Adrenal gland (tissue), 12 donors: ENCODE measurements around the gene POLR3B. TPM values are rescaled to one million over a fixed set of nuclear protein-coding genes. Genes with fewer than 3 reads are reported as not detected.

Experiments
- DNase-seq, 7 donors: peaks; one replicate each; pipeline ENCODE4 v3.0.0-alpha.2; 2019 to 2020
- H3K27ac ChIP-seq, 5 donors: fragments of 200-600 bp; sonication (generic) in 4 of 5; 1 replicate in 3 of 5; 2 replicates in 2 of 5; pipeline versions ENCODE4 v1.5.1 to v1.8.0; 2016 to 2020; ENCODE audit warnings: mild to moderate bottlenecking in 1 of 5
- H3K27me3 ChIP-seq: fragments of 200-600 bp; 2 replicates; pipeline ENCODE4 v1.8.0; 2021
- H3K36me3 ChIP-seq, 2 donors: fragments of 200-600 bp; replicated peaks in 1 of 2; 1 replicate in 1 of 2; 2 replicates in 1 of 2; pipeline versions ENCODE4 v1.5.1 to v1.8.0; 2018 to 2022
- H3K4me1 ChIP-seq, 2 donors: fragments of 200-600 bp; replicated peaks in 1 of 2; 1 replicate in 1 of 2; 2 replicates in 1 of 2; pipeline versions ENCODE4 v1.5.1 to v1.8.0; 2018 to 2021
- H3K4me3 ChIP-seq, 4 donors: fragments of 200-600 bp; sonication (generic) in 3 of 4; one replicate each; pipeline ENCODE4 v1.5.1; 2016 to 2018
- H3K9me3 ChIP-seq, 3 donors: fragments of 200-600 bp; sonication (generic) in 1 of 3; replicated peaks in 1 of 3; 1 replicate in 2 of 3; 2 replicates in 1 of 3; pipeline versions ENCODE4 v1.5.1 to v1.8.0; 2016 to 2021
- POLR2A ChIP-seq, 2 donors: fragments of 450-650 bp; IDR thresholded peaks; one replicate each; pipeline ENCODE4 v1.6.1; 2017; ENCODE audit warnings: antibody characterized with exemption in 2 of 2, mild to moderate bottlenecking in 2 of 2, moderate library complexity in 1 of 2
- WGBS, 4 donors: extraction: QIAGEN DNeasy Blood & Tissue Kit in 2 of 4; methylation state at CpG; one replicate each; pipeline versions ENCODE4 v1.1.5 to v1.1.7; 2013 to 2017; 5-methylcytosine and 5-hydroxymethylcytosine counted together
- intact Hi-C, 2 donors: fragments of 100-400 bp; cut with DNase I; formaldehyde crosslinking; loops; one replicate each; pipeline versions ENCODE4 v1.14.1 to v1.15.0; 2022 to 2023
- polyA plus RNA-seq, 3 donors: library from polyadenylated mRNA; stranded (reverse); fragments of 200-250 nt in 2 of 3; fragments of 350-450 nt in 1 of 3; fragmentation: Illumina TruSeq in 1 of 3; extraction: RNeasy Lipid Tissue Mini Kit (QIAGEN cat#74804) in 1 of 3; gene quantifications; one replicate each; pipeline ENCODE4 v1.2.3, GENCODE V29; 2013 to 2014
- total RNA-seq, 9 donors: library from RNA; depleted of rRNA in 4 of 9; stranded (reverse); fragments of >200 nt in 4 of 9; fragments of 120-200 nt in 1 of 9; fragmentation: NEBNext Ultra II Directional in 1 of 9; extraction: Animal tissue kit (Norgen Biotek cat#: 25700) in 1 of 9; gene quantifications; one replicate each; pipeline versions ENCODE4 v1.1.0 to v1.2.4, GENCODE V29; 2013 to 2023
- TF ChIP-seq, protein P1 (sequence below), 6 experiments: fragments of 450-650 bp in 4 of 6; fragments of 200-600 bp in 2 of 6; sonication (generic) in 1 of 6; IDR thresholded peaks; 1 replicate in 5 of 6; 2 replicates in 1 of 6; pipeline versions ENCODE4 v1.5.1 to v1.8.0; 2016 to 2021; ENCODE audit warnings: antibody characterized with exemption in 6 of 6, mild to moderate bottlenecking in 2 of 6, moderate library complexity in 1 of 6
- donor health status: healthy with polysubstance abuse.
- donor health status: Bipolar disorder and iron deficiency.
- donor health status: DM: yes; HTN: yes; CAD: no.
- donor health status: DM: no; HTN: no; CAD: no.
- donor health status: DM: no; HTN: no; CAD: no.
- donor health status: DM: yes; HTN: yes; CAD: no.

POLR3B gene
- total and polyA plus RNA-seq, 12 donors: 2.6 to 33.8 (median 13.7) TPM

GRCh38 chr12:106480251-106480650 is 122.7 kb downstream of the POLR3B start:
- TF ChIP-seq, protein P1, sequence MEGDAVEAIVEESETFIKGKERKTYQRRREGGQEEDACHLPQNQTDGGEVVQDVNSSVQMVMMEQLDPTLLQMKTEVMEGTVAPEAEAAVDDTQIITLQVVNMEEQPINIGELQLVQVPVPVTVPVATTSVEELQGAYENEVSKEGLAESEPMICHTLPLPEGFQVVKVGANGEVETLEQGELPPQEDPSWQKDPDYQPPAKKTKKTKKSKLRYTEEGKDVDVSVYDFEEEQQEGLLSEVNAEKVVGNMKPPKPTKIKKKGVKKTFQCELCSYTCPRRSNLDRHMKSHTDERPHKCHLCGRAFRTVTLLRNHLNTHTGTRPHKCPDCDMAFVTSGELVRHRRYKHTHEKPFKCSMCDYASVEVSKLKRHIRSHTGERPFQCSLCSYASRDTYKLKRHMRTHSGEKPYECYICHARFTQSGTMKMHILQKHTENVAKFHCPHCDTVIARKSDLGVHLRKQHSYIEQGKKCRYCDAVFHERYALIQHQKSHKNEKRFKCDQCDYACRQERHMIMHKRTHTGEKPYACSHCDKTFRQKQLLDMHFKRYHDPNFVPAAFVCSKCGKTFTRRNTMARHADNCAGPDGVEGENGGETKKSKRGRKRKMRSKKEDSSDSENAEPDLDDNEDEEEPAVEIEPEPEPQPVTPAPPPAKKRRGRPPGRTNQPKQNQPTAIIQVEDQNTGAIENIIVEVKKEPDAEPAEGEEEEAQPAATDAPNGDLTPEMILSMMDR (IDR thresholded peaks at IDR 0.05): no peak
- TF ChIP-seq POLR2A (IDR thresholded peaks at IDR 0.05): no peak
- H3K27ac ChIP-seq: no peak overlapping the region
- WGBS, 4 donors: 87 to 100% (median 94%) methylated on average over 1 of the region's 1 CpG
- H3K36me3 ChIP-seq: no peaks in the 10 kb centered on the region
- H3K4me1 ChIP-seq: no peaks in the 10 kb centered on the region
- no peak for DNase-seq
- no peaks in the 10 kb centered on the region for H3K27me3 ChIP-seq
- H3K4me3 ChIP-seq: no peak overlapping the region
- intact Hi-C loops: no loop called here
- H3K9me3 ChIP-seq: no peaks in the 10 kb centered on the region

GRCh38 chr12:106481246-106481645 is 123.7 kb downstream of the POLR3B start:
- no peaks in the 10 kb centered on the region for H3K36me3 ChIP-seq
- WGBS, 4 donors: 92 to 98% (median 95%) methylated on average over 6 of the region's 6 CpGs
- H3K27me3 ChIP-seq: no peaks in the 10 kb centered on the region
- H3K4me1 ChIP-seq: no peaks in the 10 kb centered on the region
- DNase-seq: no peak
- no peak for TF ChIP-seq POLR2A (IDR thresholded peaks at IDR 0.05)
- TF ChIP-seq, protein P1 (IDR thresholded peaks at IDR 0.05): no peak
- no peaks in the 10 kb centered on the region for H3K9me3 ChIP-seq
- no peak overlapping the region for H3K27ac ChIP-seq
- intact Hi-C loops: no loop called here
- H3K4me3 ChIP-seq: no peak overlapping the region

DNA sequence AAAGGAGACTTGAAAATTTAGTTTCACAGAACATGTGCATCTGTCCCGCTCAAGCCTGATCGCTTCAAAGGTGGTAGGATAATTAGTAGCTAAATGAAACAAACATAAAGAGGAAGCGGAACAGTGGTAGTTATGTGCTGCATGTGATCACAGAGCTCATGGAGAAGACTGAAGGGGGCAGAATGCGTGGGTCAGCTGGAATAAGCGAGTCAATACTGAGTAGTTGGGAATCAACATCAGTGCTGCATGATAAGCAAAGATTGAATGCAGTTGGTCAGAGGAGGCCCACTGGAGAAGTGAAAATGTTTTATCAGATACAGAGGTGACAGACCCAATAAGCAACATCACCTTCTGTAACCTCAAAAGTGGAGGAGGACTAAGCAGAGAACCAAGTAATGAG is 130.1 kb downstream of the POLR3B start:
- Histone ChIP-seq H3K4me3 (no peak overlapping the region), H3K27ac (no peak overlapping the region), H3K4me1 (no peaks in the 10 kb centered on the region), H3K27me3 (no peaks in the 10 kb centered on the region), H3K9me3 (no peaks in the 10 kb centered on the region), H3K36me3 (no peaks in the 10 kb centered on the region)
- intact Hi-C loops: no loop called here
- 95 to 98% (median 96%) methylated on average over 5 of the region's 5 CpGs for WGBS, 4 donors
- DNase-seq: no peak
- no peak for TF ChIP-seq POLR2A (IDR thresholded peaks at IDR 0.05)
- TF ChIP-seq, protein P1 (IDR thresholded peaks at IDR 0.05): no peak

DNA sequence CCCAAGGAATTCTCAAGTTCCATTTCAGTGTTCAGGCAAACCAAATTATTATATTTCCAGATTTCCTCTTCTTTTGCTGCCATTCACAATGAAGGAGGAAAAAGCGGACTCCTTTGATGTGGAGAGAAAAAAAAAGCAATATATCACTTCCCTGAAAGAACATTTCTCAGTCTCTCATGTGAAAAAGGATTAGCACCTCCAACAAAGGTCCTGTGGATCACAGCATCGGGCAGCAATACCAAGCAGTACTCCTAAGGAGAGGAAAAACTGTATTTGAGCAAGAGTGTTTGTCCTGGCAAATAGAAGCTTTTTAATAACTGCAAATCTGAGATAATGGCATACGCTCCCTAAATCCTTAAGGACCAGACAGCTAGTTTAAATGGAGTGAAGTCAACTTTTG is 131.3 kb downstream of the POLR3B start:
- Histone ChIP-seq H3K27ac (no peak overlapping the region), H3K36me3 (no peaks in the 10 kb centered on the region), H3K9me3 (no peaks in the 10 kb centered on the region), H3K4me3 (no peak overlapping the region), H3K27me3 (no peaks in the 10 kb centered on the region), H3K4me1 (no peaks in the 10 kb centered on the region)
- DNase-seq: no peak
- TF ChIP-seq POLR2A (IDR thresholded peaks at IDR 0.05): no peak
- TF ChIP-seq, protein P1 (IDR thresholded peaks at IDR 0.05): no peak
- 85 to 95% (median 93%) methylated on average over 3 of the region's 3 CpGs for WGBS, 4 donors
- intact Hi-C loops: no loop called here
